ENCODE results near the gene WHRN. TPM values are rescaled to one million over a fixed set of nuclear protein-coding genes. Genes with fewer than 3 reads are reported as not detected.

The WHRN gene
- total RNA-seq, 4 donors from 2014 or later: 3.7 to 13.2 (median 6.0) TPM

- no peak for TF ChIP-seq CTCF (IDR thresholded peaks at IDR 0.05)
- no peak for TF ChIP-seq EP300 (IDR thresholded peaks at IDR 0.05)
- TF ChIP-seq POLR2A (IDR thresholded peaks at IDR 0.05): no peak
- peaks cover 0 to 38% (median 10%) of the 10 kb centered on the region in 4 donors for H3K4me1 ChIP-seq
- no peak overlapping the region for H3K4me3 ChIP-seq
- no peaks in the 10 kb centered on the region for H3K27me3 ChIP-seq
- 86 to 94% methylated on average over 12 of the region's 12 CpGs for WGBS, 2 donors
- DNase-seq (ENCODE audit: low spot score in 2 of 2): no peak
- H3K27ac ChIP-seq: peak overlapping the region in 2 of 4 donors; percentile 67 to 74
- H3K9me3 ChIP-seq: no peaks in the 10 kb centered on the region
- peaks cover 0 to 98% (median 39%) of the 10 kb centered on the region in 3 donors for H3K36me3 ChIP-seq
These were observed 142.9 kb downstream of the WHRN start for GRCh38 chr9:114362394-114362793.

- no peak for TF ChIP-seq EP300 (IDR thresholded peaks at IDR 0.05)
- TF ChIP-seq CTCF (IDR thresholded peaks at IDR 0.05): no peak
- H3K27ac ChIP-seq: peak overlapping the region in 1 of 4 donors; percentile 47
- H3K36me3 ChIP-seq: peaks cover 0 to 98% (median 46%) of the 10 kb centered on the region in 3 donors
- 85 to 91% methylated on average over 7 of the region's 7 CpGs for WGBS, 2 donors
- no peak overlapping the region for H3K4me3 ChIP-seq
- DNase-seq (ENCODE audit: low spot score in 2 of 2): no peak
- no peaks in the 10 kb centered on the region for H3K9me3 ChIP-seq
- H3K27me3 ChIP-seq: no peaks in the 10 kb centered on the region
- H3K4me1 ChIP-seq: peaks cover 0 to 34% (median 8%) of the 10 kb centered on the region in 4 donors
These were observed 143.7 kb downstream of the WHRN start for GRCh38 chr9:114361542-114361941.

- H3K4me1 ChIP-seq: peaks cover 0 to 18% (median 6%) of the 10 kb centered on the region in 4 donors
- no peak overlapping the region for H3K4me3 ChIP-seq
- DNase-seq (ENCODE audit: low spot score in 2 of 2): no peak
- H3K27me3 ChIP-seq: no peaks in the 10 kb centered on the region
- no peaks in the 10 kb centered on the region for H3K9me3 ChIP-seq
- no peak overlapping the region for H3K27ac ChIP-seq
- 87 to 97% methylated on average over 6 to 7 of the region's 7 CpGs for WGBS, 2 donors
- TF ChIP-seq EP300 (IDR thresholded peaks at IDR 0.05): no peak
- no peak for TF ChIP-seq POLR2A (IDR thresholded peaks at IDR 0.05)
- no peak for TF ChIP-seq CTCF (IDR thresholded peaks at IDR 0.05)
- peaks cover 0 to 100% (median 55%) of the 10 kb centered on the region in 3 donors for H3K36me3 ChIP-seq
These were observed 145.5 kb downstream of the WHRN start for GRCh38 chr9:114359801-114360200.

GRCh38 chr9:114357911-114358328 is 147.4 kb downstream of the WHRN start:
- 87 to 97% methylated on average over 9 of the region's 9 CpGs for WGBS, 2 donors
- no peak overlapping the region for H3K4me3 ChIP-seq
- H3K9me3 ChIP-seq: no peaks in the 10 kb centered on the region
- no peak overlapping the region for H3K27ac ChIP-seq
- DNase-seq (ENCODE audit: low spot score in 2 of 2): no peak
- peaks cover 0 to 96% (median 49%) of the 10 kb centered on the region in 3 donors for H3K36me3 ChIP-seq
- TF ChIP-seq POLR2A (IDR thresholded peaks at IDR 0.05) (no peak), EP300 (IDR thresholded peaks at IDR 0.05) (no peak), CTCF (IDR thresholded peaks at IDR 0.05) (no peak)
- H3K4me1 ChIP-seq: no peaks in the 10 kb centered on the region
- no peaks in the 10 kb centered on the region for H3K27me3 ChIP-seq

- TF ChIP-seq CTCF (IDR thresholded peaks at IDR 0.05) (no peak), EP300 (IDR thresholded peaks at IDR 0.05) (no peak), POLR2A (IDR thresholded peaks at IDR 0.05) (no peak)
- Histone ChIP-seq H3K9me3 (no peaks in the 10 kb centered on the region), H3K27me3 (no peaks in the 10 kb centered on the region), H3K36me3 (peaks cover 0 to 94% (median 47%) of the 10 kb centered on the region in 3 donors), H3K27ac (no peak overlapping the region), H3K4me3 (no peak overlapping the region), H3K4me1 (peaks cover 0 to 2% (median 0%) of the 10 kb centered on the region in 4 donors)
- 87 to 88% methylated on average over 6 of the region's 6 CpGs for WGBS, 2 donors
- no peak for DNase-seq (ENCODE audit: low spot score in 2 of 2)
These were observed 147.9 kb downstream of the WHRN start for GRCh38 chr9:114357360-114357759.

All from tibial nerve (tissue), 4 donors.